Activated CD8-positive, alpha-beta T cell treated with anti-CD3 and anti-CD28 coated beads for 36 hours (primary cell): ENCODE results near the gene EEIG1. TPM values are rescaled to one million over a fixed set of nuclear protein-coding genes. Genes with fewer than 3 reads are reported as not detected.

Source experiments
- ATAC-seq: fragments of 200-7000 bp; cut with Tn5 transposase; one replicate; pipeline ENCODE4 v1.10.0; 2021; ENCODE audit warnings: mild to moderate bottlenecking, moderate library complexity
- CTCF ChIA-PET: fragments of 350-600 bp; sonication (Branson Sonifier 250); formaldehyde crosslinking; loops from one replicate; lab custom pipeline; 2021; ENCODE audit warnings: antibody characterized with exemption; lab: Charles Lee
- POLR2A ChIA-PET: fragments of 350-600 bp; sonication (Branson Sonifier 250); formaldehyde crosslinking; loops from one replicate; lab custom pipeline; 2021; ENCODE audit warnings: antibody characterized with exemption; lab: Charles Lee
- DNase-seq: peaks from one replicate; pipeline ENCODE4 v3.0.0-alpha.2; 2020
- H3K27ac Mint-ChIP-seq: one replicate; pipeline ENCODE4 v1.8.0; 2021; ENCODE audit warnings: mild to moderate bottlenecking, mixed read lengths
- H3K27me3 Mint-ChIP-seq: one replicate; pipeline ENCODE4 v1.8.0; 2021; ENCODE audit warnings: mixed read lengths
- H3K36me3 Mint-ChIP-seq: one replicate; pipeline ENCODE4 v1.8.0; 2021; ENCODE audit warnings: low read depth, mixed read lengths
- H3K4me1 Mint-ChIP-seq: one replicate; pipeline ENCODE4 v1.8.0; 2021; ENCODE audit warnings: low read depth, mixed read lengths
- H3K4me3 Mint-ChIP-seq: one replicate; pipeline ENCODE4 v1.8.0; 2021; ENCODE audit warnings: mild to moderate bottlenecking, moderate library complexity, mixed read lengths
- H3K9me3 Mint-ChIP-seq: one replicate; pipeline ENCODE4 v1.8.0; 2021; ENCODE audit warnings: mixed read lengths
- intact Hi-C: fragments of 100-400 bp; cut with micrococcal nuclease; formaldehyde crosslinking; loops from one replicate; pipeline ENCODE4 v1.10.0; 2022
- total RNA-seq, 2 experiments: library from RNA; stranded (reverse); gene quantifications; one replicate each; pipeline ENCODE4 v1.2.3, GENCODE V29; 2021
- TF ChIP-seq, protein P1 (sequence below): fragments of 200-600 bp; IDR thresholded peaks from one replicate; pipeline ENCODE4 v1.8.0; 2022; ENCODE audit warnings: antibody characterized with exemption, mild to moderate bottlenecking

The EEIG1 gene
- total RNA-seq, 2 experiments from 2014 or later: 79.7 to 81.5 TPM

DNA sequence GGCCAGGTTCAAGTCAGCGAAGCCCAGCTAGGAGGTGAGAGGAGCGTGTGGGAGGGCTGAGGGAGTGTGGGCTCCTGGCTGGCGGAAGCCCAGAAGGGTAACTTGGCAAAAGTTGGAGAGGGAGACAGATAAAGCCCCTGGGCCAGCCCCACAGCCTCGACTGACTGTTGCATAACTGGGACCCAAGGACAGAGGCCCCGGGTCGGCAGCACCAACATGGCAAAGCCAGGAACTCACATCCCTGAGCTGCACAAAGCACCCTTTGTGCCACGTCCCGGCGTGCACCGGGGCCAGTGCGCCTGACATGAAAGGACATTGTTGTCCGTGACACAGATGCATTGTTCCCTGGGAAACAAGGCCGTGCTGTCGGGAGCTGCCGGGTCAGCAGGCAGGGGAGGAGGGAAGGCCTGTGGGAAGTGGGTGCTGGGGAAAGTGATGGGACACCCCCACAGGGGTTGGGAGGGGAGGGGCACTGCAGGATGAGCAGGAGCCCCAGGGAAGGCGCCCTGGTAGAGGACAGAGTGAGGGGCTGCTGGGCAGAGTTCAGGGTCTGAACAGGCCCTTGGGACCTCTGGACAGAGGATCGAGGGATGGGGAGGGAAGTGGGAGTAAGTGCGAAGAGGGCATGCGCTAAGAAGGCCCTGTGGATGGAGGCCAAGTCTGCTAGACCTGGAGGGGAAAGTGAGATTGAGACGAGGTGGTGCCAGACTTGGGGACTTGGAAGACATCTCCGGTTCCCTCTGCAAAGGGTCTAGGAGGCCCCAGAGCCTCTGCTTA, 30.1 kb downstream of the EEIG1 start:
- peaks cover 67% of the 10 kb centered on the region for H3K4me1 Mint-ChIP-seq
- intact Hi-C loops: no loop called here
- H3K4me3 Mint-ChIP-seq: no peak overlapping the region
- TF ChIP-seq, protein P1, sequence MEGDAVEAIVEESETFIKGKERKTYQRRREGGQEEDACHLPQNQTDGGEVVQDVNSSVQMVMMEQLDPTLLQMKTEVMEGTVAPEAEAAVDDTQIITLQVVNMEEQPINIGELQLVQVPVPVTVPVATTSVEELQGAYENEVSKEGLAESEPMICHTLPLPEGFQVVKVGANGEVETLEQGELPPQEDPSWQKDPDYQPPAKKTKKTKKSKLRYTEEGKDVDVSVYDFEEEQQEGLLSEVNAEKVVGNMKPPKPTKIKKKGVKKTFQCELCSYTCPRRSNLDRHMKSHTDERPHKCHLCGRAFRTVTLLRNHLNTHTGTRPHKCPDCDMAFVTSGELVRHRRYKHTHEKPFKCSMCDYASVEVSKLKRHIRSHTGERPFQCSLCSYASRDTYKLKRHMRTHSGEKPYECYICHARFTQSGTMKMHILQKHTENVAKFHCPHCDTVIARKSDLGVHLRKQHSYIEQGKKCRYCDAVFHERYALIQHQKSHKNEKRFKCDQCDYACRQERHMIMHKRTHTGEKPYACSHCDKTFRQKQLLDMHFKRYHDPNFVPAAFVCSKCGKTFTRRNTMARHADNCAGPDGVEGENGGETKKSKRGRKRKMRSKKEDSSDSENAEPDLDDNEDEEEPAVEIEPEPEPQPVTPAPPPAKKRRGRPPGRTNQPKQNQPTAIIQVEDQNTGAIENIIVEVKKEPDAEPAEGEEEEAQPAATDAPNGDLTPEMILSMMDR: no peak
- ATAC-seq (no peak), DNase-seq (no peak)
- H3K9me3 Mint-ChIP-seq: no peaks in the 10 kb centered on the region
- no peaks in the 10 kb centered on the region for H3K27me3 Mint-ChIP-seq
- peaks cover 19% of the 10 kb centered on the region for H3K36me3 Mint-ChIP-seq
- ChIA-PET CTCF (interaction anchor here (0.7 to 30.0 kb wide), 7 partner anchors 7 to 167 kb away, joined by 3 to 631 read pairs (median 7); no protein-coding TSS in a partner anchor), POLR2A (interaction anchor here (0.6 to 25.2 kb wide), 4 partner anchors 9 to 81 kb away, joined by 3 to 408 read pairs (median 7); partner anchors contain the start of gene EEIG1)
- H3K27ac Mint-ChIP-seq: peak overlapping the region; percentile 87

DNA sequence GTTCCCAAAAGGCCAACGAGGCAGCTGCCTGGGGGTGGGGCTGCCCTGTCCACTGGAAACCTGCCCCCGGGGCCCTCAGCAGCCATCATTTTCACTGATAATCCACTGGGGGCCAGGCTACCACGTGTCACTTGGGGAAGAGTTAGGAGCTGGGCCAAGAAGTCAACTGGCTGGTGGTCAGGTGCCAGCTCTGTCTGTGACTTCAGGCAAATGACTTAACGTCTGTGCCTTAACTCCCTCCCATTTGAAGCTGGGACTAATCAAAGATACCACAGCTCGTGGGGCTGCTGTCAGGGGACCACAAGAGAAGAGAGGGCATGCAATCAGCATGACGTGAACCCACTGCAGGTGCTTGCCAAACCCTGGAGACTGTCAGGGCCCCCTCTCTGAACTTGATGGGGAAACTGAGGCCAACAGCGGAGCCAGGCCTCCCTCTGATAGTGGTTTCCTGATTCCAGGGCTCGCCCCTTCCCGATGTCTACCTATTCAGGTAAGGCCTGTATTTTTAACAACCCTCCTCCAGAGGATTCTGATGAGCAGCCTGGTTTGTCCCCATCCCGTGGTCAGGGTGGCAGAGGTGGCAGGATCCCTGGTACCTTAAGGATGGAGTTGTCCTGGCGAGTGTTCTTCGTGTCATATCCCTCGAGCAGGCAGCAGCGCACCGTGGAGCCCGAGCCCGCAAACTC, 30.8 kb downstream of the EEIG1 start:
- intact Hi-C loops: no loop called here
- H3K4me1 Mint-ChIP-seq: peaks cover 61% of the 10 kb centered on the region
- H3K27ac Mint-ChIP-seq: peak overlapping the region; percentile 87
- DNase-seq: no peak
- CTCF ChIA-PET: interaction anchor here (0.7 to 30.0 kb wide), 9 partner anchors 6 to 168 kb away, joined by 3 to 631 read pairs (median 5); no protein-coding TSS in a partner anchor
- no peaks in the 10 kb centered on the region for H3K27me3 Mint-ChIP-seq
- TF ChIP-seq, protein P1: no peak
- H3K36me3 Mint-ChIP-seq: peaks cover 21% of the 10 kb centered on the region
- no peaks in the 10 kb centered on the region for H3K9me3 Mint-ChIP-seq
- no peak for ATAC-seq
- H3K4me3 Mint-ChIP-seq: no peak overlapping the region
- POLR2A ChIA-PET: interaction anchor here (0.6 to 25.2 kb wide), 3 partner anchors 11 to 146 kb away, joined by 3 to 408 read pairs (median 3); partner anchors contain the start of gene EEIG1

DNA sequence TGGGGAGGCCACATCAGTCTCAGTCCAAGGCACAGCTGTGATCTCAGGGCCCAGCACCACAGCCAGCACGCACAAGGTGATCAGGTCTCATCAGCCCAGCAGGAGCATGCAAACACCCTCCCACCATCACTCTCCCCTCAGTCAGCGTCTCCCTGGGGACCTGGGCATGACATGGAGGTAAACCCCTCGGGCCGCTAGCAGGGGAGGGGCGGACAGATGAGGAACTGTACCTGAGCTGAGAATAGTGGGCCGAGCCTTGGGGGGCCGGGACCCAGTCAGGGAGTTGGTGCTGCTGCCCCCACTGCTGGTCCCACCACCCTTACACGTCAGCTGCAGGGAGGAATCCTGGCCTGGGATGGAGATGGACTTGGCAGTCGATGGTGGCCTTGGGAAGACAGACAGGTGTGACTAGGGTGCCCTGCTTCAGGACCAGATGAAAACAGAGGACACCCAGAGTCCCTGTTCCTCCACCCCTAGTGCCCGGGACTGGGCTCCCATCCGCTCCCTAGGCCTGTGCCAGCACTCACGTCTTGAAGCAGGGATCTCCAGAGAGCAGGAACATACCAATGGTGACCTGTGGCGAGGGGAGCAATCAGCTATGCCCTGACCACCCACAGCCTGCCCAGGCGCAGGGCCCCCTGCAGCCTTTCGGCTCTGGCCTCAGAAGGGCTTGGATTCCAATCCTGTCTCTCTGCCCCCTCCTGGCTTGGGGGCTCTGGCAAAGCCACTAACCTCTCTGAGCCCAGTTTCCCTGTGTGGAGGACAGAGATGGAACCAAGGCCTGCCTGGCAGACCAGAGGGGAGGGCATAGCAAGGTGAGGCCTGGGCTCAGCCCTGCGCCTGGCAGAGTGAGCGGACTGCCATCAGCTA, 32.7 kb downstream of the EEIG1 start:
- DNase-seq: no peak
- peaks cover 31% of the 10 kb centered on the region for H3K36me3 Mint-ChIP-seq
- ChIA-PET CTCF (interaction anchor here (1.9 to 30.0 kb wide), 3 partner anchors 10 to 170 kb away, joined by 4 to 631 read pairs (median 9); no protein-coding TSS in a partner anchor), POLR2A (interaction anchor here (0.8 to 1.0 kb wide), 4 partner anchors 11 to 144 kb away, joined by 3 to 5 read pairs (median 4); partner anchors contain the start of gene DPM2)
- no peak overlapping the region for H3K4me3 Mint-ChIP-seq
- peak overlapping the region; percentile 87 for H3K27ac Mint-ChIP-seq
- no peak for ATAC-seq
- H3K9me3 Mint-ChIP-seq: no peaks in the 10 kb centered on the region
- intact Hi-C loops: no loop called here
- TF ChIP-seq, protein P1: no peak
- H3K4me1 Mint-ChIP-seq: peaks cover 58% of the 10 kb centered on the region
- H3K27me3 Mint-ChIP-seq: no peaks in the 10 kb centered on the region

DNA sequence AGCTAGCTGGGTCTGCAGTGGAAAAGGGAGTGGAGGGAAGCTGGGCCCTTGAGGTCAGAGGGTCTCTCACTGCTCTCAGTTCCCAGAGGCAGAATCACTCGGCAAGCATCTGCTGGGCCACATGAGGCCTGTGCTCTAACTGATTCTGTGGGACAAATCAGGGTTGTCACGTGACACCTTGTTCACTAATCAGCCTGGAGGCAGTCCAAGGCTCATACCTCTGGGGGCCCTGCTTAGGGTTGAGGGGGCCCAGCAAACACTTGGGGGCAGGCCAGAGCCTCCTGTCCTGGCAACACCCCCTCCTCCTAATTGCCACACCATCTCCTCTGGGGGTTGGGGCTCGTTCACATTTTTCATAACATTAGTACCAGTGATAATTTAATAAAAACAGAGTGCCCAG, 34.1 kb downstream of the EEIG1 start:
- Mint-ChIP-seq H3K4me1 (peaks cover 53% of the 10 kb centered on the region), H3K27ac (peak overlapping the region; percentile 55), H3K27me3 (no peaks in the 10 kb centered on the region)

More for the DNA sequence above, 34.1 kb downstream of the EEIG1 start:
- no peak for DNase-seq
- intact Hi-C loops: no loop called here
- H3K36me3 Mint-ChIP-seq: peaks cover 41% of the 10 kb centered on the region
- H3K4me3 Mint-ChIP-seq: no peak overlapping the region
- TF ChIP-seq, protein P1: no peak
- CTCF ChIA-PET: interaction anchor here (1.2 to 30.0 kb wide), 4 partner anchors 11 to 171 kb away, joined by 4 to 631 read pairs (median 92); no protein-coding TSS in a partner anchor
- no peak for ATAC-seq
- no peaks in the 10 kb centered on the region for H3K9me3 Mint-ChIP-seq
- POLR2A ChIA-PET: interaction anchor here (0.6 to 1.2 kb wide), 2 partner anchors 30 to 89 kb away, joined by 3 read pairs; no protein-coding TSS in a partner anchor
